ENCODE measurements around the gene MIXL1.

GRCh38 chr1:226195144-226195543, 28.3 kb upstream of the MIXL1 start:
- TF ChIP-seq POLR2AphosphoS5 (IDR thresholded peaks at IDR 0.05; ENCODE audit: low read depth) (no peak), EZH2phosphoT487 (IDR thresholded peaks at IDR 0.05; ENCODE audit: unreplicated experiment) (no peak), CREB1 (CRISPR knock-in tag; IDR thresholded peaks at IDR 0.05; ENCODE audit: low read depth) (no peak), EZH2 (IDR thresholded peaks at IDR 0.05; ENCODE audit: low read depth, unreplicated experiment) (no peak), ETS1 (IDR thresholded peaks at IDR 0.05) (no peak), JUNB (IDR thresholded peaks at IDR 0.05; ENCODE audit: unreplicated experiment) (no peak), ZNF114 (CRISPR knock-in tag; IDR thresholded peaks at IDR 0.05) (no peak), ZNF331 (CRISPR knock-in tag; IDR thresholded peaks at IDR 0.05; ENCODE audit: low read depth) (no peak)
- TF ChIP-seq, protein P1, sequence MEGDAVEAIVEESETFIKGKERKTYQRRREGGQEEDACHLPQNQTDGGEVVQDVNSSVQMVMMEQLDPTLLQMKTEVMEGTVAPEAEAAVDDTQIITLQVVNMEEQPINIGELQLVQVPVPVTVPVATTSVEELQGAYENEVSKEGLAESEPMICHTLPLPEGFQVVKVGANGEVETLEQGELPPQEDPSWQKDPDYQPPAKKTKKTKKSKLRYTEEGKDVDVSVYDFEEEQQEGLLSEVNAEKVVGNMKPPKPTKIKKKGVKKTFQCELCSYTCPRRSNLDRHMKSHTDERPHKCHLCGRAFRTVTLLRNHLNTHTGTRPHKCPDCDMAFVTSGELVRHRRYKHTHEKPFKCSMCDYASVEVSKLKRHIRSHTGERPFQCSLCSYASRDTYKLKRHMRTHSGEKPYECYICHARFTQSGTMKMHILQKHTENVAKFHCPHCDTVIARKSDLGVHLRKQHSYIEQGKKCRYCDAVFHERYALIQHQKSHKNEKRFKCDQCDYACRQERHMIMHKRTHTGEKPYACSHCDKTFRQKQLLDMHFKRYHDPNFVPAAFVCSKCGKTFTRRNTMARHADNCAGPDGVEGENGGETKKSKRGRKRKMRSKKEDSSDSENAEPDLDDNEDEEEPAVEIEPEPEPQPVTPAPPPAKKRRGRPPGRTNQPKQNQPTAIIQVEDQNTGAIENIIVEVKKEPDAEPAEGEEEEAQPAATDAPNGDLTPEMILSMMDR (conservative IDR thresholded peaks at IDR 0.05; ENCODE audit: low read depth in 2 of 2), result no peak
- TF ChIP-seq, protein P2, sequence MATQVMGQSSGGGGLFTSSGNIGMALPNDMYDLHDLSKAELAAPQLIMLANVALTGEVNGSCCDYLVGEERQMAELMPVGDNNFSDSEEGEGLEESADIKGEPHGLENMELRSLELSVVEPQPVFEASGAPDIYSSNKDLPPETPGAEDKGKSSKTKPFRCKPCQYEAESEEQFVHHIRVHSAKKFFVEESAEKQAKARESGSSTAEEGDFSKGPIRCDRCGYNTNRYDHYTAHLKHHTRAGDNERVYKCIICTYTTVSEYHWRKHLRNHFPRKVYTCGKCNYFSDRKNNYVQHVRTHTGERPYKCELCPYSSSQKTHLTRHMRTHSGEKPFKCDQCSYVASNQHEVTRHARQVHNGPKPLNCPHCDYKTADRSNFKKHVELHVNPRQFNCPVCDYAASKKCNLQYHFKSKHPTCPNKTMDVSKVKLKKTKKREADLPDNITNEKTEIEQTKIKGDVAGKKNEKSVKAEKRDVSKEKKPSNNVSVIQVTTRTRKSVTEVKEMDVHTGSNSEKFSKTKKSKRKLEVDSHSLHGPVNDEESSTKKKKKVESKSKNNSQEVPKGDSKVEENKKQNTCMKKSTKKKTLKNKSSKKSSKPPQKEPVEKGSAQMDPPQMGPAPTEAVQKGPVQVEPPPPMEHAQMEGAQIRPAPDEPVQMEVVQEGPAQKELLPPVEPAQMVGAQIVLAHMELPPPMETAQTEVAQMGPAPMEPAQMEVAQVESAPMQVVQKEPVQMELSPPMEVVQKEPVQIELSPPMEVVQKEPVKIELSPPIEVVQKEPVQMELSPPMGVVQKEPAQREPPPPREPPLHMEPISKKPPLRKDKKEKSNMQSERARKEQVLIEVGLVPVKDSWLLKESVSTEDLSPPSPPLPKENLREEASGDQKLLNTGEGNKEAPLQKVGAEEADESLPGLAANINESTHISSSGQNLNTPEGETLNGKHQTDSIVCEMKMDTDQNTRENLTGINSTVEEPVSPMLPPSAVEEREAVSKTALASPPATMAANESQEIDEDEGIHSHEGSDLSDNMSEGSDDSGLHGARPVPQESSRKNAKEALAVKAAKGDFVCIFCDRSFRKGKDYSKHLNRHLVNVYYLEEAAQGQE (IDR thresholded peaks at IDR 0.05; ENCODE audit: unreplicated experiment), result no peak

Data from GM23338 (cell line).